A549 (cell line): ENCODE results near the gene PGA3. TPM values are rescaled to one million over a fixed set of nuclear protein-coding genes. Genes with fewer than 3 reads are reported as not detected.

Experiments used
- ATAC-seq, 2 experiments: fragments of 200-7000 bp in 1 of 2; fragments of >200 bp in 1 of 2; cut with Nextera tagmentation in 1 of 2; cut with Tn5 transposase in 1 of 2; 3 replicates each; pipeline versions ENCODE4 v1.8.0 to v1.9.1; 2018 to 2020; ENCODE audit warnings: mild to moderate bottlenecking in 1 of 2, moderate library complexity in 1 of 2
- CTCF ChIA-PET: fragments of 300-600 bp; sonication (Branson Sonifier 250); formaldehyde crosslinking; extraction: SDS; loops from one replicate; lab custom pipeline; 2021; ENCODE audit warnings: antibody characterized with exemption, inconsistent platforms; lab: Yijun Ruan, JAX
- POLR2A ChIA-PET: fragments of 350-600 bp; formaldehyde crosslinking; extraction: SDS; loops from one replicate; lab custom pipeline; 2021; ENCODE audit warnings: antibody characterized with exemption, inconsistent platforms; lab: Yijun Ruan, JAX
- DNase-seq, 2 experiments: peaks; one replicate each; pipeline versions ENCODE4 v3.0.0 to v3.0.0-alpha.2; 2011 to 2016; ENCODE audit warnings: low read depth in 1 of 2, low spot score in 1 of 2
- FAIRE-seq: peaks from 2 replicates; lab custom pipeline; 2011; peaks lifted over from hg19 to GRCh38; lab: Jason Lieb, UNC
- H3K27ac ChIP-seq, 2 experiments: fragments of >200 bp; sonication (Bioruptor Twin); formaldehyde crosslinking; 3 replicates each; pipeline ENCODE4 v1.5.1; 2016 to 2017
- H3K4me1 ChIP-seq: fragments of >200 bp; sonication (Bioruptor Twin); formaldehyde crosslinking; 3 replicates; pipeline ENCODE4 v1.6.1; 2016
- H3K4me2 ChIP-seq: fragments of >200 bp; sonication (Bioruptor Twin); formaldehyde crosslinking; 3 replicates; pipeline ENCODE4 v1.6.1; 2016
- H3K4me3 ChIP-seq: fragments of >200 bp; sonication (Bioruptor Twin); formaldehyde crosslinking; 3 replicates; pipeline ENCODE4 v1.5.1; 2016
- H3K9me3 ChIP-seq: fragments of >200 bp; sonication (Bioruptor Twin); formaldehyde crosslinking; 3 replicates; pipeline ENCODE4 v1.6.1; 2016
- BHLHE40 ChIP-seq: IDR thresholded peaks from 2 replicates; pipeline ENCODE4 v1.6.1; 2012; ENCODE audit warnings: low read depth, low read length, inconsistent platforms
- CBX8 ChIP-seq: fragments of 200-600 bp; sonication (generic); IDR thresholded peaks from 2 replicates; pipeline ENCODE4 v1.6.1; 2016
- CHD4 ChIP-seq: fragments of 200-600 bp; sonication (generic); IDR thresholded peaks from 2 replicates; pipeline ENCODE4 v1.6.1; 2016; ENCODE audit warnings: antibody characterized with exemption, mild to moderate bottlenecking, borderline replicate concordance
- EHF ChIP-seq: fragments of 250-450 bp; sonication (Bioruptor Pico); IDR thresholded peaks from 2 replicates; pipeline ENCODE4 v1.5.0; 2020; ENCODE audit warnings: mild to moderate bottlenecking
- EHMT2 ChIP-seq: fragments of 200-600 bp; sonication (generic); IDR thresholded peaks from 2 replicates; pipeline ENCODE4 v1.6.1; 2016; ENCODE audit warnings: antibody characterized with exemption, low read depth, mild to moderate bottlenecking, moderate library complexity
- GATA3 ChIP-seq: IDR thresholded peaks from 2 replicates; pipeline ENCODE4 v1.6.1; 2012; ENCODE audit warnings: borderline replicate concordance
- HOXA7 ChIP-seq: fragments of 250-450 bp; sonication (Bioruptor Pico); IDR thresholded peaks from 2 replicates; pipeline ENCODE4 v1.5.0; 2020; ENCODE audit warnings: mild to moderate bottlenecking, moderate library complexity
- HOXB13 ChIP-seq: fragments of 250-450 bp; sonication (Bioruptor Pico); IDR thresholded peaks from 2 replicates; pipeline ENCODE4 v1.5.0; 2020; ENCODE audit warnings: low read depth, mild to moderate bottlenecking, moderate library complexity
- KDM5A ChIP-seq: fragments of 200-600 bp; sonication (generic); IDR thresholded peaks from 2 replicates; pipeline ENCODE4 v1.6.1; 2016; ENCODE audit warnings: antibody characterized with exemption, mild to moderate bottlenecking
- MAFK ChIP-seq: fragments of 450-650 bp; IDR thresholded peaks from 2 replicates; pipeline ENCODE4 v1.6.1; 2014; ENCODE audit not compliant: partially characterized antibody
- MAZ ChIP-seq: fragments of 150-350 bp; IDR thresholded peaks from 2 replicates; pipeline ENCODE4 v1.6.1; 2014; ENCODE audit warnings: antibody characterized with exemption, low read depth, low read length, borderline replicate concordance
- NFE2L2 ChIP-seq: fragments of 150-350 bp; conservative IDR thresholded peaks from 2 replicates; pipeline ENCODE4 v1.6.1; 2014; ENCODE audit warnings: low read length
- NR3C1 ChIP-seq: fragments of >200 bp; sonication (Bioruptor Twin); formaldehyde crosslinking; IDR thresholded peaks from 3 replicates; pipeline ENCODE4 v1.6.1; 2017
- PHF8 ChIP-seq: fragments of 200-600 bp; sonication (generic); IDR thresholded peaks from 2 replicates; pipeline ENCODE4 v1.6.1; 2016; ENCODE audit warnings: low read depth, mild to moderate bottlenecking, antibody characterized with exemption, moderate library complexity, borderline replicate concordance
- POLR2A ChIP-seq: IDR thresholded peaks from 2 replicates; pipeline ENCODE4 v1.6.1; 2012; ENCODE audit warnings: mild to moderate bottlenecking, low read length
- RCOR1 ChIP-seq: fragments of 150-350 bp; IDR thresholded peaks from 2 replicates; pipeline ENCODE4 v1.6.1; 2014; ENCODE audit warnings: antibody characterized with exemption, low read length, low read depth
- TP53 ChIP-seq: fragments of 250-450 bp; sonication (Bioruptor Pico); IDR thresholded peaks from 2 replicates; pipeline ENCODE4 v1.5.0; 2021; ENCODE audit warnings: mild to moderate bottlenecking, moderate library complexity
- ZC3H11A ChIP-seq: fragments of 450-650 bp; IDR thresholded peaks from 2 replicates; pipeline ENCODE4 v1.6.1; 2014; ENCODE audit warnings: antibody characterized with exemption, mild to moderate bottlenecking
- ZFP36 ChIP-seq: fragments of 450-650 bp; IDR thresholded peaks from 2 replicates; pipeline ENCODE4 v1.6.1; 2014; ENCODE audit warnings: borderline replicate concordance; ENCODE audit not compliant: partially characterized antibody
- ZNF302 ChIP-seq: fragments of 250-450 bp; sonication (Bioruptor Pico); IDR thresholded peaks from 2 replicates; pipeline ENCODE4 v1.9.0; 2021; ENCODE audit warnings: inconsistent platforms, mild to moderate bottlenecking, moderate library complexity
- ZSCAN20 ChIP-seq: fragments of 250-450 bp; sonication (Bioruptor Pico); IDR thresholded peaks from 2 replicates; pipeline ENCODE4 v1.8.0; 2022; ENCODE audit warnings: mild to moderate bottlenecking, moderate library complexity
- WGBS: methylation state at CpG from one replicate; pipeline ENCODE4 v1.1.6; 2017; ENCODE audit errors: missing lambda C conversion rate; 5-methylcytosine and 5-hydroxymethylcytosine counted together
- polyA plus RNA-seq, 4 experiments: library from polyadenylated mRNA; depleted of rRNA in 3 of 4; stranded (reverse); fragments of >200 nt; fragmentation: RNase III in 1 of 4; extraction: RNeasy Plus Mini Kit Qiagen cat#74134 plus additional on column Dnase treatment in 1 of 4; gene quantifications; 2 replicates in 3 of 4; 3 replicates in 1 of 4; pipeline ENCODE4 v1.2.3, GENCODE V29; 2011 to 2017
- TF ChIP-seq, protein P1 (sequence below): fragments of 150-350 bp; IDR thresholded peaks from 2 replicates; pipeline ENCODE4 v1.6.1; 2014; ENCODE audit warnings: low read depth, mild to moderate bottlenecking, low read length
- TF ChIP-seq, protein P2 (sequence below): fragments of >200 bp; sonication (Bioruptor Twin); formaldehyde crosslinking; IDR thresholded peaks from 3 replicates; pipeline ENCODE4 v1.6.1; 2016
- TF ChIP-seq, protein P3 (sequence below): fragments of 250-450 bp; sonication (Bioruptor Pico); IDR thresholded peaks from 2 replicates; pipeline ENCODE4 v1.5.0; 2020; ENCODE audit warnings: low read depth, mild to moderate bottlenecking, moderate library complexity
- TF ChIP-seq, protein P4 (sequence below): IDR thresholded peaks from 2 replicates; pipeline ENCODE4 v1.6.1; 2012; ENCODE audit warnings: low read depth, borderline replicate concordance
- TF ChIP-seq, protein P5 (sequence below): fragments of 450-650 bp; IDR thresholded peaks from 2 replicates; pipeline ENCODE4 v1.6.1; 2014; ENCODE audit warnings: antibody characterized with exemption

PGA3 gene
- polyA plus RNA-seq, 2 of the 4 experiments (the other 2 are of a cell fraction) = not detected

DNA sequence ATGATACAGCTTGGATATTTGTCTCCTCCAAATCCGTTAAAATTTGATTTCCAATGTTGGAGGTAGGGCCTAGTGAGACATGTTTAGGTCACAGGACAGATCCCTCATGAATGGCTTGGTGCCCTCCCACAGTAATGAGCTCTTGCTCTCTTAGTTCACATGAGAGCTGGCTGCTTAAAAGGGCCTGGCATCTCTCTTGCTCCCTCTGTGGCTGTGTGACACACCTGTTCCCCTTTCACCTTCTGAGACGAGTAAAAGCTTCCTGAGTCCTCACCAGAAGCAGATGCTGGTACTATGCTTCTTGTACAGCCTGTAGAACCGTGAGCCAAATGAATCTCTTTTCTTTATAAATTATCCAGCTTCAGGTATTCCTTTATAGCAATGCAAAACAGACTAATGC is 45.6 kb upstream of the PGA3 start:
- H3K4me2 ChIP-seq = no peak overlapping the region
- TF ChIP-seq, protein P1, sequence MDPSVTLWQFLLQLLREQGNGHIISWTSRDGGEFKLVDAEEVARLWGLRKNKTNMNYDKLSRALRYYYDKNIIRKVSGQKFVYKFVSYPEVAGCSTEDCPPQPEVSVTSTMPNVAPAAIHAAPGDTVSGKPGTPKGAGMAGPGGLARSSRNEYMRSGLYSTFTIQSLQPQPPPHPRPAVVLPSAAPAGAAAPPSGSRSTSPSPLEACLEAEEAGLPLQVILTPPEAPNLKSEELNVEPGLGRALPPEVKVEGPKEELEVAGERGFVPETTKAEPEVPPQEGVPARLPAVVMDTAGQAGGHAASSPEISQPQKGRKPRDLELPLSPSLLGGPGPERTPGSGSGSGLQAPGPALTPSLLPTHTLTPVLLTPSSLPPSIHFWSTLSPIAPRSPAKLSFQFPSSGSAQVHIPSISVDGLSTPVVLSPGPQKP = no peak
- TF ChIP-seq PHF8 (no peak), ZSCAN20 (CRISPR knock-in tag) (no peak), TP53 (CRISPR knock-in tag) (no peak), HOXA7 (CRISPR knock-in tag) (no peak), GATA3 (no peak), EHMT2 (no peak), ZNF302 (CRISPR knock-in tag) (no peak), MAZ (no peak), ZFP36 (no peak), BHLHE40 (no peak), CHD4 (no peak), MAFK (no peak)
- TF ChIP-seq, protein P2, sequence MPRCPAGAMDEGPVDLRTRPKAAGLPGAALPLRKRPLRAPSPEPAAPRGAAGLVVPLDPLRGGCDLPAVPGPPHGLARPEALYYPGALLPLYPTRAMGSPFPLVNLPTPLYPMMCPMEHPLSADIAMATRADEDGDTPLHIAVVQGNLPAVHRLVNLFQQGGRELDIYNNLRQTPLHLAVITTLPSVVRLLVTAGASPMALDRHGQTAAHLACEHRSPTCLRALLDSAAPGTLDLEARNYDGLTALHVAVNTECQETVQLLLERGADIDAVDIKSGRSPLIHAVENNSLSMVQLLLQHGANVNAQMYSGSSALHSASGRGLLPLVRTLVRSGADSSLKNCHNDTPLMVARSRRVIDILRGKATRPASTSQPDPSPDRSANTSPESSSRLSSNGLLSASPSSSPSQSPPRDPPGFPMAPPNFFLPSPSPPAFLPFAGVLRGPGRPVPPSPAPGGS = no peak
- TF ChIP-seq, protein P3, sequence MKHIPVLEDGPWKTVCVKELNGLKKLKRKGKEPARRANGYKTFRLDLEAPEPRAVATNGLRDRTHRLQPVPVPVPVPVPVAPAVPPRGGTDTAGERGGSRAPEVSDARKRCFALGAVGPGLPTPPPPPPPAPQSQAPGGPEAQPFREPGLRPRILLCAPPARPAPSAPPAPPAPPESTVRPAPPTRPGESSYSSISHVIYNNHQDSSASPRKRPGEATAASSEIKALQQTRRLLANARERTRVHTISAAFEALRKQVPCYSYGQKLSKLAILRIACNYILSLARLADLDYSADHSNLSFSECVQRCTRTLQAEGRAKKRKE = no peak
- TF ChIP-seq, protein P4, sequence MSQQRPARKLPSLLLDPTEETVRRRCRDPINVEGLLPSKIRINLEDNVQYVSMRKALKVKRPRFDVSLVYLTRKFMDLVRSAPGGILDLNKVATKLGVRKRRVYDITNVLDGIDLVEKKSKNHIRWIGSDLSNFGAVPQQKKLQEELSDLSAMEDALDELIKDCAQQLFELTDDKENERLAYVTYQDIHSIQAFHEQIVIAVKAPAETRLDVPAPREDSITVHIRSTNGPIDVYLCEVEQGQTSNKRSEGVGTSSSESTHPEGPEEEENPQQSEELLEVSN = no peak
- TF ChIP-seq, protein P5, sequence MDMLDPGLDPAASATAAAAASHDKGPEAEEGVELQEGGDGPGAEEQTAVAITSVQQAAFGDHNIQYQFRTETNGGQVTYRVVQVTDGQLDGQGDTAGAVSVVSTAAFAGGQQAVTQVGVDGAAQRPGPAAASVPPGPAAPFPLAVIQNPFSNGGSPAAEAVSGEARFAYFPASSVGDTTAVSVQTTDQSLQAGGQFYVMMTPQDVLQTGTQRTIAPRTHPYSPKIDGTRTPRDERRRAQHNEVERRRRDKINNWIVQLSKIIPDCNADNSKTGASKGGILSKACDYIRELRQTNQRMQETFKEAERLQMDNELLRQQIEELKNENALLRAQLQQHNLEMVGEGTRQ = no peak
- peaks cover 24% of the 10 kb centered on the region for H3K9me3 ChIP-seq
- 92% methylated on average over 3 of the region's 3 CpGs for WGBS
- DNase-seq = no peak
- H3K4me3 ChIP-seq = no peak overlapping the region
- no peak overlapping the region for H3K27ac ChIP-seq
- no peak for ATAC-seq
- peaks cover 31% of the 10 kb centered on the region for H3K4me1 ChIP-seq
- ChIA-PET POLR2A (no interaction called here), CTCF (interaction anchor here (1.0 to 2.3 kb wide), 2 partner anchors 23 to 235 kb away, joined by 5 to 6 read pairs; partner anchors contain the start of gene TMEM216)
- FAIRE-seq = no peak

DNA sequence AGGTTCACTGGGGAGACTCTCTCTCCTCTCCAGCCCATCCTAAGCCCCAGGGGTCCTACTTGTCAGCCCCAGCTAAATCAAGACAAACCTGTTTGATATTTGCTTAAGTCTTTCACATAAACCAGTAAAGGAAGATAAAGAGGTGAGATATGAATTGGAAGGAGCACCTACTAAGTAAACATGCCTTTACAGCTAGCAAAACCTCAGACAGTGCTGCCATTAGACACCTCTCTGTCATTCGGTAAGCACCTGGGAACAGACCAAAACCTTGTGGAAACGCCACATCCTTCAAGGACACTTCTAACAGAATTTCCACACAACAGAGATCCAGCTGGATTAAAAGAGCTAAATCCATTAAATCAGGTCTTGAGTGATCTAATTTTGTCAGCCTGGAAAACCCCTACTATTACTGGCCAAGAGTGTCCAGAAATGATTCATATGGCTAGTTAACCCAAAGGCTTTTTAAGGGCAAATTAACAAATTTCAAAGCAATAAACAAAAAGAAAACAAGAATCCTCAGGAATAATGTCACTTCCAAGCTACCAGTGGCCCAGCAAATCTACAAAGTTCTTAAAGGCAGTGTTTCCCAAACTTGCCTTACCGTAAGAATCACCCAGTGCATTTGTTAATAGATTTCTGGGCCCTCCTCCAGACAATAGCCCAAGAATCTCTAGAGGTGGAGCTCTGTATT is 44.5 kb upstream of the PGA3 start:
- no peak for DNase-seq
- Histone ChIP-seq H3K27ac (peak overlapping the region in 1 of 2 experiments; percentile 7; a peak in 3 of 6 replicates), H3K4me2 (peak overlapping the region; percentile 41)
- WGBS = 41% methylated on average over 3 of the region's 3 CpGs
- no peak for TF ChIP-seq HOXB13
- no peak for TF ChIP-seq EHF (CRISPR knock-in tag)
- TF ChIP-seq, protein P4 = no peak
- TF ChIP-seq NR3C1 = no peak
- TF ChIP-seq, protein P2 = no peak
- no peak for TF ChIP-seq ZC3H11A
- TF ChIP-seq TP53 (CRISPR knock-in tag) = no peak
- TF ChIP-seq HOXA7 (CRISPR knock-in tag) = no peak
- TF ChIP-seq ZNF302 (CRISPR knock-in tag) = no peak
- TF ChIP-seq KDM5A = no peak
- no peak for TF ChIP-seq ZFP36
- no peak for TF ChIP-seq NFE2L2
- TF ChIP-seq CBX8 = no peak
- no peak for TF ChIP-seq RCOR1
- TF ChIP-seq POLR2A = no peak
- TF ChIP-seq, all 56 proteins: peak for 0
- ATAC-seq = no peak
- no peak overlapping the region for H3K4me3 ChIP-seq
- peaks cover 24% of the 10 kb centered on the region for H3K9me3 ChIP-seq
- peaks cover 25% of the 10 kb centered on the region for H3K4me1 ChIP-seq
- POLR2A ChIA-PET = interaction anchor here (0.7 kb wide), 1 partner anchor 245 kb away, joined by 4 read pairs; the partner anchor contains the start of gene TMEM109
- no peak for FAIRE-seq
- CTCF ChIA-PET = interaction anchor here (1.1 to 2.3 kb wide), 3 partner anchors 29 to 328 kb away, joined by 4 to 6 read pairs (median 6); partner anchors contain the start of gene TMEM216
